GM18517 (cell line): ENCODE data around the gene WAS.
"Not testable (repeated sequence)": the region's sequence is repeated elsewhere in the genome, so short reads cannot be mapped to it uniquely, and the experiment has no call there.

Source experiments
- ATAC-seq: cut with Tn5 transposase; IDR thresholded peaks from one replicate; pipeline ENCODE4 v1.9.1; 2021; ENCODE audit warnings: mild to moderate bottlenecking, moderate library complexity; ENCODE audit not compliant: unreplicated experiment

The WAS gene

GRCh38 chrX:48684134-48684533 is 535 bp downstream of the WAS start:
- no peak for ATAC-seq

GRCh38 chrX:48685416-48685815 is 1.8 kb downstream of the WAS start:
- ATAC-seq: no peak

GRCh38 chrX:48688531-48689150 is 5.0 kb downstream of the WAS start:
- no peak for ATAC-seq

- ATAC-seq: no peak
Measured at GRCh38 chrX:48689208-48689920, 5.8 kb downstream of the WAS start.

GRCh38 chrX:48691746-48692145 is 8.1 kb downstream of the WAS start:
- ATAC-seq: not testable (repeated sequence)

GRCh38 chrX:48694776-48695533 is 11.4 kb downstream of the WAS start:
- no peak for ATAC-seq

GRCh38 chrX:48695534-48695896 is 11.9 kb downstream of the WAS start:
- ATAC-seq: no peak

GRCh38 chrX:48695925-48696300 is 12.3 kb downstream of the WAS start:
- no peak for ATAC-seq

- ATAC-seq: peak; percentile 74
Measured at GRCh38 chrX:48696301-48696908, 12.8 kb downstream of the WAS start, which contains the start of gene SUV39H1. TSS of gene SUV39H1 (plus strand) at chrX:48696734. CDS start at chrX:48696785, 51 bp downstream.

GRCh38 chrX:48696909-48697727 is 13.5 kb downstream of the WAS start:
- peak; percentile 11 for ATAC-seq

- no peak for ATAC-seq
Measured at GRCh38 chrX:48698306-48698705, 14.7 kb downstream of the WAS start.

- no peak for ATAC-seq
Measured at GRCh38 chrX:48700246-48700645, 16.6 kb downstream of the WAS start.

- no peak for ATAC-seq
Measured at GRCh38 chrX:48700951-48701653, 17.5 kb downstream of the WAS start.

GRCh38 chrX:48702032-48702431 is 18.4 kb downstream of the WAS start:
- ATAC-seq: no peak

GRCh38 chrX:48702716-48703115 is 19.1 kb downstream of the WAS start:
- ATAC-seq: no peak

GRCh38 chrX:48703228-48703627 is 19.6 kb downstream of the WAS start:
- ATAC-seq: no peak

- ATAC-seq: no peak
Measured at GRCh38 chrX:48703642-48704481, 20.3 kb downstream of the WAS start.

- no peak for ATAC-seq
Measured at GRCh38 chrX:48705871-48706270, 22.3 kb downstream of the WAS start.

- no peak for ATAC-seq
Measured at GRCh38 chrX:48709522-48710112, 26.0 kb downstream of the WAS start.
